DOHH2 (cell line): ENCODE measurements around the gene GCLC.
A peak's percentile ranks its signal among the peaks of the same experiment; 100 is the strongest.

Source experiments
- EZH2phosphoT487 ChIP-seq: fragments of 200-600 bp; sonication (generic); IDR thresholded peaks from 2 replicates; pipeline ENCODE4 v1.6.1; 2017; ENCODE audit warnings: borderline replicate concordance, mild to moderate bottlenecking, antibody characterized with exemption, low read length, moderate library complexity, mixed read lengths
- TF ChIP-seq, protein P1 (sequence below): fragments of 200-600 bp; sonication (generic); IDR thresholded peaks from one replicate; pipeline ENCODE4 v1.5.1; 2014; ENCODE audit warnings: antibody characterized with exemption, mild to moderate bottlenecking, low read depth, low read length; ENCODE audit not compliant: poor library complexity, severe bottlenecking

DNA sequence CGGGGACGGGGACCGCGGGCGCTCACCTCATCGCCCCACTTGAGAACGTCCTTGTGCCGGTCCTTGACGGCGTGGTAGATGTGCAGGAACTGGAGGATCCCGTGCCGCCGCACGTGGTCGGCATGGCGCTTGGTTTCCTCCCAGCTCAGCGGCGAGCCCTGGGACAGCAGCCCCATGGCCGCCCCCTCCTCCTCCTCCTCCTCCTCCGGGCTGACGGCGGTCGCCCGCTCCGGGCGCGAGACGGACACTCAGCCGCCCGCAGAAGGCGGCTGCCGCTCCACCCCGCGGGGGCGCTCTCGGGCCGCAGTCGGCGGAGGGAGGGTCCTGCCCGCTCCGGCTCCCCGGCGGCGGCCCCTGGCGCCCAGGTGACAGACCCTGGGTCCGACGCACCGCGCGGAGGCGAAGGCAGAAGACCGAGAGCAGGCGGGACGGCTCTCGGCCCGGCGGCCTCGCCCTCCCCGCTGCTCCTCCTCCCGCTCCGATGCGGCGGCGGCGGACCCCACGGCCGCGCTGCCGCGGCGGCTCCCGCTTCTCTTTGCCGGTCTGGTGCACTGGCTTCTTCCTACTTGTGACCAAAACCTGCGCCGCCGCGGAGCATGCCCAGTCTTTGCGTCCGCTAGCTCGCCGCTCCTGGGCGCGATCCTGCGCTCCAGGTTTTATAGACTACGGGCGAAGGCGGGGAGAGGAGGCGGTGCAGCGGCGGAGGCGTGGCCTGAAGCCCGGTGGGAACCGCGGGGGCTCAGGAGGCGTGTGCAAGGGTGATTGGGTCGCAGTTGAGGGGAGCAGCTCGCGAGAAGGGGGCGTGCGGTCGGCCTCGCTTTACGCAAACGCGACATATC is at the start of gene GCLC:
- TF ChIP-seq, protein P1, sequence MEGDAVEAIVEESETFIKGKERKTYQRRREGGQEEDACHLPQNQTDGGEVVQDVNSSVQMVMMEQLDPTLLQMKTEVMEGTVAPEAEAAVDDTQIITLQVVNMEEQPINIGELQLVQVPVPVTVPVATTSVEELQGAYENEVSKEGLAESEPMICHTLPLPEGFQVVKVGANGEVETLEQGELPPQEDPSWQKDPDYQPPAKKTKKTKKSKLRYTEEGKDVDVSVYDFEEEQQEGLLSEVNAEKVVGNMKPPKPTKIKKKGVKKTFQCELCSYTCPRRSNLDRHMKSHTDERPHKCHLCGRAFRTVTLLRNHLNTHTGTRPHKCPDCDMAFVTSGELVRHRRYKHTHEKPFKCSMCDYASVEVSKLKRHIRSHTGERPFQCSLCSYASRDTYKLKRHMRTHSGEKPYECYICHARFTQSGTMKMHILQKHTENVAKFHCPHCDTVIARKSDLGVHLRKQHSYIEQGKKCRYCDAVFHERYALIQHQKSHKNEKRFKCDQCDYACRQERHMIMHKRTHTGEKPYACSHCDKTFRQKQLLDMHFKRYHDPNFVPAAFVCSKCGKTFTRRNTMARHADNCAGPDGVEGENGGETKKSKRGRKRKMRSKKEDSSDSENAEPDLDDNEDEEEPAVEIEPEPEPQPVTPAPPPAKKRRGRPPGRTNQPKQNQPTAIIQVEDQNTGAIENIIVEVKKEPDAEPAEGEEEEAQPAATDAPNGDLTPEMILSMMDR: peak; percentile 75
- no peak for TF ChIP-seq EZH2phosphoT487
